Osteocyte (in vitro differentiated cells): ENCODE measurements around the gene OGA. TPM values are rescaled to one million over a fixed set of nuclear protein-coding genes. Genes with fewer than 3 reads are reported as not detected.
A peak's percentile ranks its signal among the peaks of the same experiment; 100 is the strongest.

Experiments
- DNase-seq: peaks from one replicate; pipeline ENCODE4 v3.0.0; 2021; ENCODE audit warnings: mixed read lengths; ENCODE audit not compliant: unreplicated experiment; ENCODE audit errors: extremely low spot score
- H3K27ac Mint-ChIP-seq: one replicate; pipeline ENCODE4 v1.8.0; 2021; ENCODE audit warnings: mild to moderate bottlenecking, mixed read lengths; ENCODE audit not compliant: unreplicated experiment
- H3K27me3 Mint-ChIP-seq: one replicate; pipeline ENCODE4 v1.8.0; 2021; ENCODE audit warnings: mixed read lengths; ENCODE audit not compliant: unreplicated experiment
- H3K36me3 Mint-ChIP-seq: one replicate; pipeline ENCODE4 v1.8.0; 2021; ENCODE audit warnings: mixed read lengths; ENCODE audit not compliant: unreplicated experiment
- H3K4me1 Mint-ChIP-seq: one replicate; pipeline ENCODE4 v1.8.0; 2021; ENCODE audit warnings: mixed read lengths; ENCODE audit not compliant: unreplicated experiment
- H3K4me3 Mint-ChIP-seq: one replicate; pipeline ENCODE4 v1.8.0; 2021; ENCODE audit warnings: mild to moderate bottlenecking, moderate library complexity, mixed read lengths; ENCODE audit not compliant: unreplicated experiment
- H3K9me3 Mint-ChIP-seq: one replicate; pipeline ENCODE4 v1.8.0; 2021; ENCODE audit warnings: mixed read lengths; ENCODE audit not compliant: unreplicated experiment
- total RNA-seq: library from RNA; stranded (reverse); gene quantifications from 2 replicates; pipeline ENCODE4 v1.2.1, GENCODE V29; 2021
- TF ChIP-seq, protein P1 (sequence below): fragments of 200-600 bp; sonication (generic); IDR thresholded peaks from 2 replicates; pipeline ENCODE4 v1.5.0; 2021; ENCODE audit warnings: antibody characterized with exemption, mild to moderate bottlenecking, moderate library complexity

OGA gene
- total RNA-seq, 1 donor from 2014 or later: 113 TPM

DNA sequence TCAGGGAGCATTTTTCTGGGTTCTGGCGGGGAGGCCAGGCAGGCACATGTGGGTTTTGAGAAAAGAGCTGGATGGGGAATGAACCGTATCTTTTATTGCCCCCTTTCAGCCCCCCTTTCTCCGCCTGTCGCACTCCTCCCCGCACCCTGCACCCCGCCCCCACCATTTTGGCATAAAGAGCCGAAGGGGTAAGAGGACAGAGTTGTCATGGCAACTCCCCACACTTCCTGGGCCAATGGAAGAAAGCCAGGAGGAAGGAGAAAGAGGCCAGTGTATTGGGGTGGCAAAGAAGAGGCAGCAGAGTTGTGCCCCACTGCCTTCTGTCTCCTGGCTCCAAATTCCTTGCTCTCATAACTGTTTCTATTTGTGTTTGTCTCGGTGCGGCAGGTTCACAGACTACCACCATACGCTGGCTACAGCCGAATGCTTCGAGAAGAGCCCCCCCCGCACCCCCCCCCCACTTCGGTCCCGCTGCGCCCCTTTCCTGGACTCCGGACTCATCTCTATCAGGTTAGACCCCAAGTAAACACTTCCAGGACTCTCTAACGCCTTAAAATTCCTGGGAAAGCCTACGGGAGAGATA lies 21.9 kb upstream of the OGA start:
- no peak for DNase-seq
- H3K4me1 Mint-ChIP-seq: peaks cover 25% of the 10 kb centered on the region
- TF ChIP-seq, protein P1, sequence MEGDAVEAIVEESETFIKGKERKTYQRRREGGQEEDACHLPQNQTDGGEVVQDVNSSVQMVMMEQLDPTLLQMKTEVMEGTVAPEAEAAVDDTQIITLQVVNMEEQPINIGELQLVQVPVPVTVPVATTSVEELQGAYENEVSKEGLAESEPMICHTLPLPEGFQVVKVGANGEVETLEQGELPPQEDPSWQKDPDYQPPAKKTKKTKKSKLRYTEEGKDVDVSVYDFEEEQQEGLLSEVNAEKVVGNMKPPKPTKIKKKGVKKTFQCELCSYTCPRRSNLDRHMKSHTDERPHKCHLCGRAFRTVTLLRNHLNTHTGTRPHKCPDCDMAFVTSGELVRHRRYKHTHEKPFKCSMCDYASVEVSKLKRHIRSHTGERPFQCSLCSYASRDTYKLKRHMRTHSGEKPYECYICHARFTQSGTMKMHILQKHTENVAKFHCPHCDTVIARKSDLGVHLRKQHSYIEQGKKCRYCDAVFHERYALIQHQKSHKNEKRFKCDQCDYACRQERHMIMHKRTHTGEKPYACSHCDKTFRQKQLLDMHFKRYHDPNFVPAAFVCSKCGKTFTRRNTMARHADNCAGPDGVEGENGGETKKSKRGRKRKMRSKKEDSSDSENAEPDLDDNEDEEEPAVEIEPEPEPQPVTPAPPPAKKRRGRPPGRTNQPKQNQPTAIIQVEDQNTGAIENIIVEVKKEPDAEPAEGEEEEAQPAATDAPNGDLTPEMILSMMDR: no peak
- H3K36me3 Mint-ChIP-seq: peaks cover 2% of the 10 kb centered on the region
- no peaks in the 10 kb centered on the region for H3K9me3 Mint-ChIP-seq
- peak overlapping the region; percentile 72 for H3K4me3 Mint-ChIP-seq
- peak overlapping the region; percentile 52 for H3K27ac Mint-ChIP-seq
- H3K27me3 Mint-ChIP-seq: peaks cover 4% of the 10 kb centered on the region

DNA sequence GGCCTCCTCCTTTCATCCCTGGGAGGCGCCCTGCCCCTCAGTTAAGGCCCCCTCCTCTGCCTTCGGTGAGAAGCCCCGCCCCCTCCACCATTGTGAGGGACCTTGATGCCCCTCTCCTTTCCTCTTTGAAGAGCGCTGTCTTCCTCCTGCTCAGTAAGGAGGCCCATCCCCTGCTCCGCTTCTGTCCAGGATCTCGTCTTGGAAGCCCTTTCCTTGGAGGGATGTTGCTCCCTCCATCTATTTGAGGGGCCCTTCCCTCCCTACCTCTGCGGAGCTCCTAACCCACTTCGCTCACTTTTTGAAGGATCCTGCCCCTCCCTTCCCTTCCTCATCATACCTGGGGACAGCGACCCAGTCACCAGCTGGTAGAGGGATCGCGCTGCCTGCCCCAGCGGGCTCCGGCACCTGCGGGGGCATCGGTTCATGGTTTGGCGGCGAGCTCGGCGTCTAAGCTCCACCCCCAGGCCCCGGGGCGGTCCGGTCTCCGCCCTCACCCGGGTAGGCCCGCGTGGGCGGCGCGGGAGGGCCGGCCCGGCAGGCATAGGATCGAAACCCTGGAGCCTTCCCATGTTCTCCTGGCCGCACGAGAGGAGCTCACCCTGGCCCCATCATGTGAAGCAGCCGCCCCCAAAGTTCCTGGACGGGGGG lies 21.3 kb upstream of the OGA start:
- DNase-seq: no peak
- H3K9me3 Mint-ChIP-seq: no peaks in the 10 kb centered on the region
- H3K36me3 Mint-ChIP-seq: no peaks in the 10 kb centered on the region
- peak overlapping the region; percentile 31 for H3K27ac Mint-ChIP-seq
- peaks cover 4% of the 10 kb centered on the region for H3K27me3 Mint-ChIP-seq
- H3K4me1 Mint-ChIP-seq: peaks cover 25% of the 10 kb centered on the region
- TF ChIP-seq, protein P1: no peak
- no peak overlapping the region for H3K4me3 Mint-ChIP-seq

DNA sequence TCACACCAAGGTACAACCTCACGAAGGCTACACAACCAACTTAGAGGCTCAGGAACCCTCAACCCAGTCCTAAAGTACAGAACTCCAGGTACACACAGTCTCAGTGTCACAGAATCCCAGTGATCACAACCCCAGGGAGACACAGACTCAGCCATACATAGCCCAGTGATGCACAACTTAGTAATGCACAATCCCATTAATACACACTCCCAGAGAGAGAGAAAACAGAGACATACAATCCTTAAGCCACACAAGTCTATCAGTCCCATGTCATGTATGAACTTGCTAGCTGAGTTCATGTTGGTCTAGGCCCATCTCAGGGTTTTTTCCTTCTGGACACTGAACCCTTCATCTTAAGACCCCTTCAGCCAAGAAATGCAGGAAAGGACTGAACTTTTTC lies 20.8 kb upstream of the OGA start:
- no peaks in the 10 kb centered on the region for H3K36me3 Mint-ChIP-seq
- H3K4me1 Mint-ChIP-seq: peaks cover 20% of the 10 kb centered on the region
- no peak overlapping the region for H3K27ac Mint-ChIP-seq
- peak overlapping the region; percentile 23 for H3K4me3 Mint-ChIP-seq
- no peaks in the 10 kb centered on the region for H3K27me3 Mint-ChIP-seq
- no peak for DNase-seq
- H3K9me3 Mint-ChIP-seq: no peaks in the 10 kb centered on the region
- TF ChIP-seq, protein P1: no peak

DNA sequence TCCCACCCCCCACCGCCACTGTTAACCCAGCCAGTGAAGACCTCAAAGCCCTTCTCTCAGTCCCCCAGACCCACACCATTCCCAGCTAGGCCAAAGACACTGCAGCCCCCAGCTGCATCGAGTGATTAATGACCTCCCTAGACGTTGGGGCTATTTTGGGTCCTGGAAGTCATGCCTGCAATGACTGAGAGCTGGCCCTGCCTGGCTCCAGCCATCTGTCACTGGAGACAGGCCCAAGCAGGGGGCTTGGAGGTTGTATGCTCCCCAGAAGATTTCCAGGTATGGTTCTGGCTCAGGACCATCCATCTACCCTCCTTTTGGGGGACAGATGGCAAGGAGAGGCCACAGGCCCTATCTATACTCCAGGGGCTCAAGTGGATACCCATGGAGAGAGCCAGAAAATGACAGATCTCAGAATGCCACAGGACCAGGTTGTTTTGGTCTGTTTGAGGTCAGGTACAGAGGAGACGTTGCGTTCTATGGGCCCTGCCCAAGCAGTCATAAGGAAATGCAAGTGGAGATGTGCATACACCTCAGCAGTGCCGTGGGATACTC lies 20.2 kb upstream of the OGA start:
- H3K9me3 Mint-ChIP-seq: no peaks in the 10 kb centered on the region
- peaks cover 18% of the 10 kb centered on the region for H3K4me1 Mint-ChIP-seq
- TF ChIP-seq, protein P1: no peak
- no peak overlapping the region for H3K27ac Mint-ChIP-seq
- H3K36me3 Mint-ChIP-seq: no peaks in the 10 kb centered on the region
- no peak for DNase-seq
- no peak overlapping the region for H3K4me3 Mint-ChIP-seq
- H3K27me3 Mint-ChIP-seq: no peaks in the 10 kb centered on the region

DNA sequence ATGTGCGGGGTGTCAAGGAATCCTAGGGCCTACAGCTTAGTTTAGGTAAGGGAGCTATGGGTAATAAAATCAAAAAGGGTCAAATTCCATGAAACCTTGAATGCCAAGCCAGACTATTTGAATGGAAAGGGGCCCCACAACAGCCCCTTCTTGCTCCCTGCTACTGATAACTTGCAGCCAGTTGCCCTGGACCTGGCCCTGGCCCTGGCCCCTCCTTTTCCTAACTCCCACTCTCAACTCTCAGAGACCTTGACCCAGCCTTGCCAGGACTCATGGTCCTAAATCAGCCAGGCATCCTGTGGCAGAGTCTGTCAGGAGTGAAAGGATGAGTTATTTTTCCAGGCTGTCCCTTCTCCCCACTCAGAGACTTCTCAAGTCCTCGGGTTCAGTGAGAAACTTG lies 19.5 kb upstream of the OGA start:
- DNase-seq: no peak
- Mint-ChIP-seq H3K9me3 (no peaks in the 10 kb centered on the region), H3K4me3 (no peak overlapping the region), H3K27me3 (no peaks in the 10 kb centered on the region), H3K4me1 (peaks cover 19% of the 10 kb centered on the region), H3K36me3 (no peaks in the 10 kb centered on the region), H3K27ac (no peak overlapping the region)
- TF ChIP-seq, protein P1: no peak
